Aorta (tissue), 5 donors: ENCODE measurements around the gene BCL2L1. TPM values are rescaled to one million over a fixed set of nuclear protein-coding genes. Genes with fewer than 3 reads are reported as not detected.

Experiments
- ATAC-seq: fragments of 200-7000 bp; cut with Tn5 transposase; one replicate; pipeline ENCODE4 v1.9.1; 2022; ENCODE audit warnings: moderate library complexity; ENCODE audit not compliant: low FRiP score
- DNase-seq, 2 donors: peaks; one replicate each; pipeline ENCODE4 v3.0.0-alpha.2; 2020
- H3K27ac ChIP-seq, 2 donors: one replicate each; pipeline ENCODE4 v1.5.1; 2013; ENCODE audit warnings: low read length in 2 of 2, mild to moderate bottlenecking in 2 of 2, moderate library complexity in 2 of 2, control low read depth in 1 of 2, inconsistent platforms in 1 of 2, low read depth in 1 of 2
- H3K27me3 ChIP-seq, 2 donors: one replicate each; pipeline ENCODE4 v1.6.1; 2013; ENCODE audit warnings: control low read depth in 1 of 2, low read length in 1 of 2, mild to moderate bottlenecking in 1 of 2, moderate library complexity in 1 of 2; ENCODE audit not compliant: insufficient read depth in 2 of 2, control insufficient read depth in 1 of 2
- H3K36me3 ChIP-seq, 2 donors: one replicate each; pipeline ENCODE4 v1.6.1; 2013; ENCODE audit warnings: control low read depth in 1 of 2, low read length in 1 of 2, mild to moderate bottlenecking in 1 of 2; ENCODE audit not compliant: insufficient read depth in 2 of 2, control insufficient read depth in 1 of 2
- H3K4me1 ChIP-seq, 2 donors: one replicate each; pipeline ENCODE4 v1.6.1; 2013; ENCODE audit warnings: low read length in 2 of 2, control low read depth in 1 of 2, mild to moderate bottlenecking in 1 of 2, moderate library complexity in 1 of 2; ENCODE audit not compliant: insufficient read depth in 2 of 2, control insufficient read depth in 1 of 2
- H3K4me3 ChIP-seq, 2 donors: one replicate each; pipeline ENCODE4 v1.5.1; 2013; ENCODE audit warnings: low read length in 2 of 2, control low read depth in 1 of 2, mild to moderate bottlenecking in 1 of 2
- H3K9me3 ChIP-seq: one replicate; pipeline ENCODE4 v1.6.1; 2013; ENCODE audit warnings: mild to moderate bottlenecking, low read length; ENCODE audit not compliant: control insufficient read depth
- WGBS, 2 donors: extraction: QIAGEN DNeasy Blood & Tissue Kit; methylation state at CpG; one replicate each; pipeline ENCODE4 v1.1.7; 2013; 5-methylcytosine and 5-hydroxymethylcytosine counted together
- intact Hi-C, 2 donors: fragments of 100-400 bp; cut with DNase I; formaldehyde crosslinking; loops; one replicate each; pipeline versions ENCODE4 v1.14.2 to v1.15.0; 2022
- polyA plus RNA-seq, 2 donors: library from polyadenylated mRNA; stranded (reverse); fragments of 200-250 nt; gene quantifications; one replicate each; pipeline ENCODE4 v1.2.3, GENCODE V29; 2013
- total RNA-seq, 2 donors: library from RNA; stranded (reverse); fragmentation: NEBNext Ultra II Directional; extraction: Animal tissue kit (Norgen Biotek cat#: 25700); gene quantifications; one replicate each; pipeline ENCODE4 v1.2.1, GENCODE V29; 2021
- donor health status: healthy with polysubstance abuse.
- donor health status: Bipolar disorder and iron deficiency.
- donor health status: DM: no; HTN: no; CAD: no.
- donor health status: DM: no; HTN: no; CAD: no.
- donor health status: DM: yes; HTN: yes; CAD: no.

BCL2L1 gene
- total and polyA plus RNA-seq, 4 donors, result 69.1 to 107 (median 103) TPM

DNA sequence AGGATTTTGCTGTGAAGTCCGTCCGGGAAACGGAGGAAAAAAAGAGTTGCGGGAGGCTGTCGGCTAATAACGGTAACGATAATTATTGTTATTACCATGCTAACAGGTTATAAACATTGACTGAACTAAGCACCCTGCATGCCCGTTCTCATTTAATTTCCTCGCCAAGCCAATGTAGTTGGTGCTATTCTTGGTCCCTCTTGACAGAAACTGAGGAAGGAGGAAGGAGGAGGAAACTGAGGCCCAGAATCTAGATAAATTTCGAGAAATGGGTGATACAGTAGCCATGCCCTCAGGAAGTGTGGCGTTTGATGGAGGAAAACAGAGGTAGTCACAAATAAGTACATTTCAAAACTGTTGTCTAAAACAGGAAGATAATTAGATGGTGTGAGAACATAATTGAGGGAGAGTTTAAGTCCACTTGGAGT, 16.9 kb upstream of the BCL2L1 start:
- ATAC-seq (no peak), DNase-seq (no peak)
- H3K27ac ChIP-seq, result no peak overlapping the region
- intact Hi-C loops, result loop anchor here (5.0 to 10.0 kb wide), 2 partner anchors 78 to 85 kb away; partner anchors contain the start of gene MYLK2 (in 1 of the 2)
- no peaks in the 10 kb centered on the region for H3K9me3 ChIP-seq
- H3K4me1 ChIP-seq, result no peaks in the 10 kb centered on the region
- no peaks in the 10 kb centered on the region for H3K36me3 ChIP-seq
- H3K27me3 ChIP-seq, result no peaks in the 10 kb centered on the region
- 0% methylated on average over 11 of the region's 11 CpGs for WGBS, 2 donors
- peak overlapping the region; percentile 42 to 57 for H3K4me3 ChIP-seq

DNA sequence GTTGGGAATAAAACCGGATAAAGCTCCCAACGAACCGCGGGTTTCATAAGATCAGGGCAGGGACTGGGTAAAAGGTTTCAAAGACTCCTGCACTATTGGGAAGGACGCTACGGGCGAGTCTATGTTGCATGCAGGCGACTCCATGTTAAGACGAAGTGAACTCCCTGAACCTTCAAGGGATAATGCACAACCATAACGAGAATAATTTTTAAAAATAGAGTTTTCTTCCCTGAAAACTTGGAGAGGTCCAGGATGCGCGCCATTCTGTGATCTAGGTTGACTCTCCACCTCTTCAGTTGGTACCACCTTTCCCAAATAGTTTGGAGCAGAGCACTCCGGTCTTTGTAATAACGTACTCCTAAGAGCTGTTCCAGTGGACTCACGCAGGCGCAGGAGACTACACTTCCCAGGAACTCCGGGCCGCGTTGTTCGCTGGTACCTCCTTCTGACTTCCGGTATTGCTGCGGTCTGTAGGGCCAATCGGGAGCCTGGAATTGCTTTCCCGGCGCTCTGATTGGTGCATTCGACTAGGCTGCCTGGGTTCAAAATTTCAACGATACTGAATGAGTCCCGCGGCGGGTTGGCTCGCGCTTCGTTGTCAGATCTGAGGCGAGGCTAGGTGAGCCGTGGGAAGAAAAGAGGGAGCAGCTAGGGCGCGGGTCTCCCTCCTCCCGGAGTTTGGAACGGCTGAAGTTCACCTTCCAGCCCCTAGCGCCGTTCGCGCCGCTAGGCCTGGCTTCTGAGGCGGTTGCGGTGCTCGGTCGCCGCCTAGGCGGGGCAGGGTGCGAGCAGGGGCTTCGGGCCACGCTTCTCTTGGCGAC, 16.3 kb upstream of the BCL2L1 start, which contains the start of gene TPX2:
TPX2 (plus strand) TSS at position 562 of the 821 bp plus-strand sequence. CDS start 18,187 bp downstream, outside the sequence.
- Histone ChIP-seq H3K4me3 (peak within 1 kb of the TSS; percentile 57 to 86), H3K27ac (peak within 1 kb of the TSS; percentile 34 to 48), H3K27me3 (no peaks in the 10 kb centered on the region), H3K9me3 (no peaks in the 10 kb centered on the region), H3K36me3 (no peaks in the 10 kb centered on the region), H3K4me1 (no peaks in the 10 kb centered on the region)
- intact Hi-C loops, result loop anchor here (5.0 to 10.0 kb wide), 2 partner anchors 78 to 86 kb away; partner anchors contain the start of gene MYLK2 (in 1 of the 2)
- WGBS, 2 donors, result 0% methylated on average over 54 of the region's 54 CpGs
- ATAC-seq (peak; percentile 99), DNase-seq (peak; percentile 96 to 97)

DNA sequence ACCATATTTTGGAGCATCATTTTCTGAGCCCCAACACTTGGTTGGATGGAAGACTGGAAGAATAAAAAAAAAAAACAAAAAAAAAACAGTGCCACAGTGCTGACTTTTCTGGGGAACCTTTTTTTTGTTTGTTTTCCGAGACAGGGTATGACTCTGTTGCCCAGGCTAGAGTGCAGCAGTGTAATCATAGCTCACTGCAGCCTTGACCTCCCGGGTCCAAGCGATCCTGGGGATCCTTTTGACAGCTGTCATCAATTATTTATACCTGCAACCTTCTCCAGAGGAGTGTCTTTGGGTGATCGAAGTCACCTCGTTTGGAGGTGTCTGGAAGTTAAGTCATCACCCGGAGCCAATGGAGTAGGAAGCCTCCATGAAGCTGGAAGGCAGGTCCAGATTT, 8.7 kb upstream of the BCL2L1 start:
- no peak for ATAC-seq
- Histone ChIP-seq H3K4me1 (no peaks in the 10 kb centered on the region), H3K9me3 (no peaks in the 10 kb centered on the region), H3K36me3 (no peaks in the 10 kb centered on the region), H3K4me3 (no peak overlapping the region), H3K27ac (no peak overlapping the region), H3K27me3 (no peaks in the 10 kb centered on the region)
- DNase-seq, result no peak
- intact Hi-C loops, result loop anchor here in 1 of 2 donors (10.0 kb wide), 1 partner anchor 93 kb away; no protein-coding TSS in a partner anchor
- WGBS, 2 donors, result 83% methylated on average over 6 of the region's 6 CpGs

DNA sequence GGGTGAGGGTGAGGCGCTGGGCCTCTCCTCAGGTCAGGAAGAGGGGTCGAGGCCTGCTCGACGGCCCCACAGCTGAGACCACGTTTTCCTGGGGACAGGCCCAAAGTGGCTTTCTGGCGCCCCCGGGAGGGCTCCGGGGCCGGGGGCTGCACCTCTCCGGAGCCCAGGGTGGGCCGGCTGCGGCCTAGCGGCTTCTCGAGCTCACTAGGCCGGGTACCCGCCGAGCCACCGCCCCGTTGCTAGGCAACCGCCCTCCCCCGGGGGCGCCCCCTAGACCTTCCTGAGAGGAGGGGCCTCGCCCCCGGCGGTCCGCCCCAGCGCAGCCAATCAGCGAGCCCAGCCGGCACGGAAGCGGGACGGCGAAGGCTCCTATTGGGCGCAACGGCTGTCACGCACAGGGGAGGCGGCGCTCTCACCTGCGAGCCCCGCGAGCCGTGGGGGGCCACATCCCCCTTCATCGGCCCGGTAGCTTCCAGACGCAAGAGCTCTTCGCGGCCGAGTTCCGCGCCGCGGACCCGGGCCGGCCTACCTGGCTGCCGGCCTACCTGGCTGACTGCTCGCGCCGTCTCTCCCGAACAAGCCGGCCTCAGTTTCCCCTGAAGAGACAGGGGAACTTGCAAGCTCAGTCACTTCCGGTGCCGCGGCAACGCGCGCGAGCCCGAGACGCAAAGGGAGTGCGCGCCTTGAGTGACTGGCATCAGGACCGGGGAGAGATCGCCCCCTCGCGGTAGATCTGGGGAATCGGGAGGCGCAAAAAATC, 831 bp upstream of the BCL2L1 start:
- H3K27ac ChIP-seq, result peak overlapping the region; percentile 87 to 95
- no peaks in the 10 kb centered on the region for H3K27me3 ChIP-seq
- intact Hi-C loops, result loop anchor here (1.0 to 10.0 kb wide), 5 partner anchors 62 to 161 kb away; partner anchors contain the start of gene FOXS1 (in 1 of the 2)
- no peaks in the 10 kb centered on the region for H3K9me3 ChIP-seq
- H3K4me3 ChIP-seq, result peak overlapping the region; percentile 65 to 94
- ATAC-seq, result peak; percentile 97
- no peaks in the 10 kb centered on the region for H3K4me1 ChIP-seq
- peaks cover 0 to 2% of the 10 kb centered on the region in 2 donors for H3K36me3 ChIP-seq
- peak; percentile 99 for DNase-seq
- 0 to 1% methylated on average over 76 to 77 of the region's 77 CpGs for WGBS, 2 donors

DNA sequence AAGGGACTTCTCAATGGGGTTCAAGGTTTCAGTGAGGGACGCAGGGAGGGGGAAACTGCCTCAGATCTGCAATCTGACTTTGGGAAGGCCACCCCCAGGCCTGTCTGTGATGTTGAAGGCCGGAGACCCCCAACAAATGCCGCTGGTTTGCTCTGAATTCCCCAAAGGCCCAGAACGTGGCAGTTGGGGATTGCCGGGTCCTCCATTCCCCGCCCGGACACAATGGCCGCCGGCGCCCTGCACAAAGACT, 326 bp upstream of the BCL2L1 start:
- H3K4me3 ChIP-seq, result peak overlapping the region; percentile 65 to 94
- ATAC-seq (no peak), DNase-seq (no peak)
- H3K9me3 ChIP-seq, result no peaks in the 10 kb centered on the region
- 0% methylated on average over 10 of the region's 10 CpGs for WGBS, 2 donors
- H3K36me3 ChIP-seq, result peaks cover 0 to 2% of the 10 kb centered on the region in 2 donors
- intact Hi-C loops, result loop anchor here (1.0 to 10.0 kb wide), 5 partner anchors 62 to 161 kb away; partner anchors contain the start of gene FOXS1 (in 1 of the 2)
- H3K27me3 ChIP-seq, result no peaks in the 10 kb centered on the region
- H3K4me1 ChIP-seq, result no peaks in the 10 kb centered on the region
- peak overlapping the region; percentile 87 to 95 for H3K27ac ChIP-seq

DNA sequence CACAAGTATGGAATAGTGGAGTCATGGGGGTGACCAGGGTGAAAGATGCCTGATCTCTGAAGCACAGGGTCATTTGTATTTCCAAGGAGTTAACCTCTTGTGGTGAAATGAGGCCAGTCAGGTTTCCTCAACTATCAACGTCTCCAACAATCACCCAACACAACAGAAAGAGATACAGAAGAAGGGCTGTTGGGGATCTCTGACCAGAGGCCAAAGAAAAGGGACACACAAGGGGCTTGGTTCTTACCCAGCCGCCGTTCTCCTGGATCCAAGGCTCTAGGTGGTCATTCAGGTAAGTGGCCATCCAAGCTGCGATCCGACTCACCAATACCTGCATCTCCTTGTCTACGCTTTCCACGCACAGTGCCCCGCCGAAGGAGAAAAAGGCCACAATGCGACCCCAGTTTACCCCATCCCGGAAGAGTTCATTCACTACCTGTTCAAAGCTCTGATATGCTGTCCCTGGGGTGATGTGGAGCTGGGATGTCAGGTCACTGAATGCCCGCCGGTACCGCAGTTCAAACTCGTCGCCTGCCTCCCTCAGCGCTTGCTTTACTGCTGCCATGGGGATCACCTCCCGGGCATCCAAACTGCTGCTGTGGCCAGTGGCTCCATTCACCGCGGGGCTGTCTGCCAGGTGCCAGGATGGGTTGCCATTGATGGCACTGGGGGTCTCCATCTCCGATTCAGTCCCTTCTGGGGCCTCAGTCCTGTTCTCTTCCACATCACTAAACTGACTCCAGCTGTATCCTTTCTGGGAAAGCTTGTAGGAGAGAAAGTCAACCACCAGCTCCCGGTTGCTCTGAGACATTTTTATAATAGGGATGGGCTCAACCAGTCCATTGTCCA, 1.0 kb downstream of the BCL2L1 start:
- no peaks in the 10 kb centered on the region for H3K4me1 ChIP-seq
- intact Hi-C loops, result loop anchor here (2.0 to 10.0 kb wide), 4 partner anchors 61 to 159 kb away; partner anchors contain the start of gene FOXS1 (in 1 of the 2)
- peak in 1 of 2 donors; percentile 80 for DNase-seq
- H3K4me3 ChIP-seq, result peak overlapping the region; percentile 94 to 99
- H3K27me3 ChIP-seq, result no peaks in the 10 kb centered on the region
- peaks cover 0 to 2% of the 10 kb centered on the region in 2 donors for H3K36me3 ChIP-seq
- WGBS, 2 donors, result 20 to 25% methylated on average over 22 of the region's 22 CpGs
- peak overlapping the region; percentile 94 to 95 for H3K27ac ChIP-seq
- H3K9me3 ChIP-seq, result no peaks in the 10 kb centered on the region
- ATAC-seq, result no peak

DNA sequence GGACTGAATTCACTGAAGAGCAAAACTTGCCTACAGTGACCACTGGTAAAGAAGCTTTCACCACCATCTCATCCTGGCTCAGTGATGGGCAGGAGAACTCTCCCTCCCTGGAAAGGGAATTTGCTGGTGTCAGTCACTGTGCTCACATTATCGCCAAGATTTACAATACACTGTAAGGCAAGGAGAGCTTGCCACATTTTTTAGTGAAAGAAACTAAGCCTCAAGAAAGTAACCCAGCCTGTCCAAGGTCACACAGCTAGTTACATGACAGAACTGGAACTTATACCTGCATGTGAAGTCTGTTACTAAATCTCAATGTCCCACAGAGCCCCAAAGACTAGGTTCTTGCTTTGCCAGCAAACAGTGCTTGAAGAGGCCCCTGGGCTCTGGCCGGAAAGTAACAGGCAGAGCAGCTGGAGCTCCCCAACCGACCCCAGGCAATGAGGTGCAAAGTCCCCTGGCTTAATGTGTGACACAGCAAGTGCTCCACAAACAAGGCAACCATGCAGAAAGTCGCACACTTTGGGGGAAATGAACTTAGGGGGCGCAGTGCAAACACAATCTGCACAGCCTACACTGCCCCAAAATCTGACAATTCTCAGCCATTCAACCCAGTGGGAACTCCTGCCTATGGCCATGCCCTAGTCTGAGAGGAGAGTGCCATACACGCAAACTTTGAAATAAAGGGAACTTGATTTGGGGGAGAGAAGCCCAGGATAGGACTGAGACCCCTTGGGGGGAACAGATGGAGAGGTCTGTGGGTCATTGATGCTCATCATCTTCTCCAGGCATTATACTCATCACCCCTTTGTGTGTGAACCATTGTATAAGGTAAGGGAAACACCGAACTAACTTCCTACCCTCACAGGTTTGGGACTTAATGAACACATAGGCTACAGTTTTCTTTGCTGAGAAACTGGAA, 1.9 kb downstream of the BCL2L1 start:
- WGBS, 2 donors, result 5 to 9% methylated on average over 7 of the region's 7 CpGs
- ATAC-seq (no peak), DNase-seq (no peak)
- H3K27ac ChIP-seq, result peak overlapping the region; percentile 94 to 95
- H3K4me3 ChIP-seq, result peak overlapping the region; percentile 94 to 99
- intact Hi-C loops, result loop anchor here in 1 of 2 donors (1.0 to 10.0 kb wide), 4 partner anchors 56 to 158 kb away; partner anchors contain the start of gene FOXS1
- H3K27me3 ChIP-seq, result no peaks in the 10 kb centered on the region
- H3K4me1 ChIP-seq, result no peaks in the 10 kb centered on the region
- H3K9me3 ChIP-seq, result no peaks in the 10 kb centered on the region
- H3K36me3 ChIP-seq, result peaks cover 0 to 2% of the 10 kb centered on the region in 2 donors
